ENCODE data around the gene TSPAN8.

- TF ChIP-seq POLR2A (IDR thresholded peaks at IDR 0.05) (no peak), CTCF (IDR thresholded peaks at IDR 0.05) (no peak)
Measured at GRCh38 chr12:71178162-71178561, 20.4 kb upstream of the TSPAN8 start.
